Duodenal mucosa (tissue), 2 donors: ENCODE data around the gene PHACTR1.

Experiments used
- H3K27ac ChIP-seq: one replicate; pipeline ENCODE4 v1.7.0; 2013; ENCODE audit warnings: low read depth, low read length
- H3K27me3 ChIP-seq, 2 donors: one replicate each; pipeline ENCODE4 v1.7.0; 2013; ENCODE audit warnings: low read length in 2 of 2, control low read depth in 1 of 2; ENCODE audit not compliant: insufficient read depth in 2 of 2, control insufficient read depth in 1 of 2
- H3K36me3 ChIP-seq, 2 donors: one replicate each; pipeline ENCODE4 v1.7.0; 2013; ENCODE audit warnings: low read length in 2 of 2, control low read depth in 1 of 2; ENCODE audit not compliant: insufficient read depth in 2 of 2, control insufficient read depth in 1 of 2
- H3K4me1 ChIP-seq, 2 donors: one replicate each; pipeline ENCODE4 v1.7.0; 2013; ENCODE audit warnings: low read length in 2 of 2, control low read depth in 1 of 2; ENCODE audit not compliant: insufficient read depth in 2 of 2, control insufficient read depth in 1 of 2
- H3K4me3 ChIP-seq, 2 donors: one replicate each; pipeline ENCODE4 v1.7.0; 2013; ENCODE audit warnings: low read length in 2 of 2, low read depth in 1 of 2
- H3K9ac ChIP-seq, 2 donors: one replicate each; pipeline ENCODE4 v1.7.0; 2013; ENCODE audit warnings: low read length in 2 of 2, low read depth in 1 of 2
- H3K9me3 ChIP-seq, 2 donors: one replicate each; pipeline ENCODE4 v1.7.0; 2013; ENCODE audit warnings: low read length in 2 of 2, control low read depth in 1 of 2; ENCODE audit not compliant: control insufficient read depth in 1 of 2

PHACTR1 gene

DNA sequence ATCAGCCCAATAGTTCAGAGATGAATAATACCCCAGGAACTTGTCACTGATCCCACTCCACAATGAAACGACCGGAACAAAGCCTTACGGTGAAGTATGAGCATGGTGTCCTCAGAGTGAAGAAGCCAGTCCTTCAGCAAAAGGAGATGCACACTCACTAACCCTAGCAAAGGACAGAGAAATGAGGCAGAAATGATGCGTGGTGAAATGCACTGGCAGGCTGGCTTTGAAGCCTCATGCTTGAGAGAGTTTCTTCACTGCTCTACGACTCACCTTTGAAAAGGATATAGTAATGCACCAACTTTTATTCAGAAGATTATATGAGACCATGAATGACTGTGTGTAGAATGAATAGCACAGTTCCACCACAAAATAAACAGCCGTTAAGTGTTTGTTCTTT is 74.8 kb downstream of the PHACTR1 start:
- Histone ChIP-seq H3K4me3 (no peak overlapping the region), H3K9me3 (no peaks in the 10 kb centered on the region), H3K27ac (no peak overlapping the region), H3K27me3 (no peaks in the 10 kb centered on the region), H3K4me1 (no peaks in the 10 kb centered on the region), H3K36me3 (no peaks in the 10 kb centered on the region), H3K9ac (no peak overlapping the region)

DNA sequence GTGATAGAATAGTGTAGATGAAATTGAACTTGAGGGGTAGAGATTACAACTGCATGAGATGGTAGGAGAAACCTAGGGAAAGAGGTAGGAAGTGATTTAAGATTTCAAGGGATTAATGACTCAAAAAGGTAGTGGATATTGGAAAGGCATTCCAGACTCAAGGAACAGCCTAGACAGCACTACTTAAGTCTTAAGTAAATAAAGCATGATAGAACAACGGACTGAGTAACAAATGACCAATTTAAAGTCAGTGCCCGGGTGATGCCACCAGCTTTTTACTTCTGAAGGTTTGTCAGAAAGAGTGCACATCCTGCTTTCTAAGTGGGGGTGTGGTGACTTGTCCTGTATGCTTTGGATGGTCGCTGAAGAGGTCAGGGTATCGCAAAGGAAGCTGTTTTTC is 81.8 kb downstream of the PHACTR1 start:
- Histone ChIP-seq H3K27ac (no peak overlapping the region), H3K4me3 (no peak overlapping the region), H3K9ac (no peak overlapping the region), H3K36me3 (no peaks in the 10 kb centered on the region), H3K9me3 (no peaks in the 10 kb centered on the region), H3K27me3 (no peaks in the 10 kb centered on the region), H3K4me1 (no peaks in the 10 kb centered on the region)

DNA sequence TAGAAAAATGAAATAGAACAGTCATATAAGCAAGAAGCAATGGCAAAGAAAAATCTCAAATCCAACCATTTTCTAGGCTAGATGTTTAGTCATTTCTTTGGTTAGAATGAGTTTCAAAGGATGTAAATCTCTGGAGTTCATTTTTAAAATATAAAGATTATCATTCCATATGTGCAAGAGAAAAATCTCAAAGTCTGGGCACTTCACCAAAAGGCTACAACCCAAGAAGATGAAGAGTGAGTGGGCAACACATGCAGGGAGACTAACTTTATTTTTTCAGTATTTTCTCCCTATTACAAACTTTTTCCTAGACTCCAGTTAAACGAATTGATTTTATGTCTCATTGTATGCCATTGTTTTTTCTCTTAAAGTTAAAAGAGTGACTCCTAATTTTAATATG is 83.6 kb downstream of the PHACTR1 start:
- Histone ChIP-seq H3K9ac (no peak overlapping the region), H3K36me3 (no peaks in the 10 kb centered on the region), H3K4me3 (no peak overlapping the region), H3K27me3 (no peaks in the 10 kb centered on the region), H3K9me3 (no peaks in the 10 kb centered on the region), H3K4me1 (no peaks in the 10 kb centered on the region), H3K27ac (no peak overlapping the region)

DNA sequence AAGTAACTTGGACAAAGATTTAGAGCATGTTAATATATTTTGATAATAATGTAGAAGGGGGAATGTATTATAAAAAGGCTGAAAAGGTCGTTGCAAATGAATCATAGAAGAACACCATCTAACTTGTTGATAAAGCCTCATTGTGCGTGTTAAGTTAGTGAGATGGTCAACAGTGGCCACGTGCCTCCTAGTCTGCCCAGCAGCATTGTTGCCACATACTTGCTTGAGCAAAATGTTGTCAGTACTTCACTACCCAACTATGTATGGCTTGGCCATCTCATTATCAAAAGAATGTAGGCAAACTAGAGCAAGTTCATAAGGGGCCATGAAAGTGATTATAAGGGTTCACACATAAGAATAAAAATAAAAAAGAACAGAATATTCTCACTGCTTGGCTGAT is 84.6 kb downstream of the PHACTR1 start:
- H3K27me3 ChIP-seq, result no peaks in the 10 kb centered on the region
- no peaks in the 10 kb centered on the region for H3K36me3 ChIP-seq
- H3K27ac ChIP-seq, result no peak overlapping the region
- no peak overlapping the region for H3K9ac ChIP-seq
- no peaks in the 10 kb centered on the region for H3K4me1 ChIP-seq
- no peak overlapping the region for H3K4me3 ChIP-seq
- H3K9me3 ChIP-seq, result no peaks in the 10 kb centered on the region

DNA sequence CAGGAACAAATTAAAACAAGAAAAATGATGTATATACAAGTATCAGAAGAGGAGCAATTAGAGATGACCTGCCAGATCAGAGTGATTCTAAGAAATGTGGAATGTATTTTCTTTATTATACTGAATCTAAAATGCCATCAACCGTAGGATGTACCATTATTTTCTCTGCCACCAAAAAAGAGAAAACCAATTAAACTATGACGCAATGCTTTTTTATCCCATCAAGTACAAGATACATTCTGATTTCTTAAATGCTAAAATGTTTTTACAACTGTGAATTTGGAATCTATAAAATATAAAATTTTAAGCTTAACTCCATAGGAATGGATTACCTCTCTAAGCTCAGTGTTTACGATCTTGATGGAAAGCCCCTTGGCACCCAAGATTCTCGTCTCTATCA is 85.9 kb downstream of the PHACTR1 start:
- H3K27ac ChIP-seq, result no peak overlapping the region
- no peaks in the 10 kb centered on the region for H3K4me1 ChIP-seq
- no peaks in the 10 kb centered on the region for H3K9me3 ChIP-seq
- no peak overlapping the region for H3K4me3 ChIP-seq
- no peaks in the 10 kb centered on the region for H3K27me3 ChIP-seq
- no peaks in the 10 kb centered on the region for H3K36me3 ChIP-seq
- no peak overlapping the region for H3K9ac ChIP-seq

DNA sequence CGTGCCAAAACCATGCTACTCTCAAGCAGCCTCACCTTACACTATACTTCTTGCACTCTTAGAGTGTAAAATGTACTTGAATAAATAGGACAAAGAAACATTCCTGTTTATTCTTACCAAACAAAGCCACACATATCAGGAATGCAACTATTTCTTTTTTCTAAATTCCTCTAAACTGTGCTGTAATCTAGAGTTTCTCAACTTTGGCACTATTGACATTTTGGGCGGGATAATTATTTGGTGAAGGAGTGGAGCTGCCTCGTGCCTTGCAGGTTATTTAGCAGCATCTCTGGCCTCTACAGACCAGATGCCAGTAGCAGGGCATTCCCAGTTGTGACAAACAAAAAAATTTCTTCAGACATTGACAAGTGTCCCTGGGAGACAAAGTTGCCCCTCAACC is 86.9 kb downstream of the PHACTR1 start:
- Histone ChIP-seq H3K4me1 (no peaks in the 10 kb centered on the region), H3K27ac (no peak overlapping the region), H3K9ac (no peak overlapping the region), H3K4me3 (no peak overlapping the region), H3K9me3 (no peaks in the 10 kb centered on the region), H3K36me3 (no peaks in the 10 kb centered on the region), H3K27me3 (no peaks in the 10 kb centered on the region)

DNA sequence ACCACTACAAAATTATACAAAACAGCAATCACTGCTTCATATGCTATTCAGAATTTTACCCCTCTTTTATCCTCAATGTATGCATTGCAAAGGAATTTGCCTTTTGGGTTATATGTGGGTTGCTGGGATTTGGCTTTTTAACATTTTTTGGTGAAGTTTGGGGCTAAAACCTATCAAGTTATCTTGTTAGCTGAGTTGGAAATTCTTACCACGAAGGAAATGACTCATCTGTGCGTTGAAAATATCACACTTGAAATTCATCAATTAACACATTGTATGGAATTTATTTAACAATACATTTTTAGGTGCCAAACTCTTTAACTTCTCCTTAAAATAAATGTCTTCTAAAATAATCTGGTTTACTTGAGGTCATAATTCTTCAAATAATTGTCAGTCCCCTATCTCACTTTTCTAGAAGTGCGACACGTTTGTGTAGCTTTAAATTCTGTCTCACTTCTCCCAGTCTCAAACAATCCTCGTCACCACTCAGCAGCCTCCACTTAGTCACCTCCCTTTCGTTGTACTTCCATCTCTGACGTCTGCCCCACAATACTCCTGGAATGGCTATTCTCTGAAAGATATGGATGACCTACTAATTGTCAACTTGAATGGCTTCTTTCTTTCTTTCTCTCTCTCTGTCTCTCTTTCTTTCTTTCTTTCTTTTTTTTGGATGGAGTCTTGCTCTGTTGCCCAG is 88.5 kb downstream of the PHACTR1 start:
- Histone ChIP-seq H3K9ac (no peak overlapping the region), H3K4me1 (no peaks in the 10 kb centered on the region), H3K4me3 (no peak overlapping the region), H3K36me3 (no peaks in the 10 kb centered on the region), H3K27me3 (no peaks in the 10 kb centered on the region), H3K9me3 (no peaks in the 10 kb centered on the region), H3K27ac (no peak overlapping the region)

DNA sequence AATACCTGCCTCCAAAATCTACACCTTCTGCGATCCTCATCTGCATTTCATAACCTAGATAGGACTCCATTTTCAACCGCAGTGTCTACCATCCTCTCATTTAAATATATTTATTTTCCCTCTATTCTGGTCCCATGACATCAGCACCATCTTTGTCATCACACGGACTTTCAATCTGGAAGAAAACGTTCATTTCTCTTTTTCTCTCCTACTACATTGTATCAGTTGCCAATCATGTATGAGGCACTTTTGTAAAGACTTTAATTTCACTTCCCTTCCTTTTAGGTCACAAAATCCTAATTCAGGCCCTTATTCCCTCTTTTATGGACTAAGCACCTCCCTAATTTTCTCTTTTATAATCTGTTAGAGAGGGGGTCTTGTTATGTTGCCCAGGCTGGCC is 89.6 kb downstream of the PHACTR1 start:
- Histone ChIP-seq H3K27me3 (no peaks in the 10 kb centered on the region), H3K4me1 (no peaks in the 10 kb centered on the region), H3K27ac (no peak overlapping the region), H3K9me3 (no peaks in the 10 kb centered on the region), H3K4me3 (no peak overlapping the region), H3K9ac (no peak overlapping the region), H3K36me3 (no peaks in the 10 kb centered on the region)

DNA sequence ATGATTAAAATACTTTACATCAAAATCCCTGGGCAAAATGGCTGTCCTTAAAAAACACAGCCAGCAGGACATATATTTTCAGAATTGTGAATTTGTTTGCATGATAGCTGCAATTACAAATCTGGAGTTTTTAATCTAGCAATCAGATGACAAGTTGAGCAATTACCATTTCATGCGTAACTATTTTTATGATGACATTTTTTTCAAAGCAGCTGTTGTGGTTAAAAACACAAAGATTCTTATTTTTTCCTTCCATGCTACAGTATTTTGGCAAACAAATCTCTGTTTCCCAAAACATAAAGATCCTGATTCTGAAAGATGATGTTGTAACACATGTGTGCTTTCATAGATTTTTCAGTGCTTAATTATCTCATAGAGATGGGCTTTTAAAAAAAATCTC is 90.2 kb downstream of the PHACTR1 start:
- Histone ChIP-seq H3K36me3 (no peaks in the 10 kb centered on the region), H3K27ac (no peak overlapping the region), H3K27me3 (no peaks in the 10 kb centered on the region), H3K9ac (no peak overlapping the region), H3K4me3 (no peak overlapping the region), H3K4me1 (no peaks in the 10 kb centered on the region), H3K9me3 (no peaks in the 10 kb centered on the region)

DNA sequence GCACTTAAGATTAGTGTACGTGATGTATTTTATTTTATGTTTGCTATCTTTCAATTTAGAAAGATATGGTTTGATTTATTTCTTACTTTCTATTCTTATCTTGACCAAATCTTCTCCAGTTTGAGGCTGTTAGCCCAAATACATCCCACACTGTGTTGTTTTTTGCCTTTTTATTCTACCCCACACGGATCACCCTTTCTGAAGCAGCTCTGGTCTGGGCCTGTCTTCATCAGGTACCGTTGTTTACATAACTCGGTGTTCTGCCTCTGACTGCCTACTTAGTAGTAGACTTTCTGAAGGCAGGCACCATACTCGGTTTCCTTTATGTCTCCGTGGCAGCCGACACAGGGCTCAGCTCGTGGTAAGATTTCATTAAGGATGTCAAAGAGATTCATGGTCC is 95.0 kb downstream of the PHACTR1 start:
- no peaks in the 10 kb centered on the region for H3K4me1 ChIP-seq
- H3K36me3 ChIP-seq, result no peaks in the 10 kb centered on the region
- H3K27me3 ChIP-seq, result no peaks in the 10 kb centered on the region
- H3K9me3 ChIP-seq, result no peaks in the 10 kb centered on the region
- no peak overlapping the region for H3K27ac ChIP-seq
- H3K9ac ChIP-seq, result no peak overlapping the region
- H3K4me3 ChIP-seq, result no peak overlapping the region

DNA sequence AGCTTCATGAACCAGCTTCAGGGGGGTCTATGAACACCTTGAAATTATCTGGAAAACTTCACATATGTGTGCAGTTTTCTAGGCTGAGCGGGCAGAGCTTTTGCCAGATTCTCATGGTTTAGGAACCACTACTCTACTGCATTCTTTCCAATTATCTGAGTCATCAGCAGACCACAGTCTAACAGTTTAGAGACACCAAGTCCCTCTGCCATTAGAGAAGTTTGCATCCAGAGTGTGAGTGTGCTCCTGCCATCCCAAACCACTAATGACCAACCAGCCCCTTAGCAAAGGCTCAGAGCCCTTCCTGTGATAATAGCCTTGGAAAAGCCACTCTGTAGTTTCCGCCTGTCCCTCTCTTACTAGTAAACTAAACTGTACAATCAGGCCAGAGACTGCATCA is 96.8 kb downstream of the PHACTR1 start:
- Histone ChIP-seq H3K36me3 (no peaks in the 10 kb centered on the region), H3K9me3 (no peaks in the 10 kb centered on the region), H3K9ac (no peak overlapping the region), H3K4me3 (no peak overlapping the region), H3K27ac (no peak overlapping the region), H3K27me3 (no peaks in the 10 kb centered on the region), H3K4me1 (no peaks in the 10 kb centered on the region)
